Stimulated activated CD8-positive, alpha-beta memory T cell treated with anti-CD3 and anti-CD28 coated beads, Interleukin-15, amount 100 ng/mL, for 24 hours (primary cell): ENCODE results near the gene P2RX4.
A peak's percentile ranks its signal among the peaks of the same experiment; 100 is the strongest.
"Not testable (repeated sequence)": the region's sequence is repeated elsewhere in the genome, so short reads cannot be mapped to it uniquely, and the experiment has no call there.

Source experiments
- DNase-seq: peaks from one replicate; pipeline ENCODE4 v3.0.0-alpha.2; 2020; ENCODE audit warnings: low read depth

Gene P2RX4

GRCh38 chr12:121209624-121210572 lies at the start of gene P2RX4:
P2RX4 (plus strand) TSS chr12:121210129; CDS start chr12:121210165, 36 bp downstream.
- DNase-seq, result peak; percentile 65

GRCh38 chr12:121162384-121162783 lies 47.5 kb upstream of the P2RX4 start:
- no peak for DNase-seq

- DNase-seq, result no peak
These were observed 46.9 kb upstream of the P2RX4 start for GRCh38 chr12:121162985-121163384.

- DNase-seq, result not testable (repeated sequence)
These were observed 45.1 kb upstream of the P2RX4 start for GRCh38 chr12:121164839-121165238.

- no peak for DNase-seq
These were observed 44.6 kb upstream of the P2RX4 start for GRCh38 chr12:121165316-121165715.

GRCh38 chr12:121166356-121166755 lies 43.6 kb upstream of the P2RX4 start:
- no peak for DNase-seq

- DNase-seq, result no peak
These were observed 42.6 kb upstream of the P2RX4 start for GRCh38 chr12:121167232-121167820.

GRCh38 chr12:121167951-121168350 lies 42.0 kb upstream of the P2RX4 start:
- no peak for DNase-seq

GRCh38 chr12:121170151-121170550 lies 39.8 kb upstream of the P2RX4 start:
- DNase-seq, result no peak

- DNase-seq, result no peak
These were observed 39.2 kb upstream of the P2RX4 start for GRCh38 chr12:121170611-121171260.

GRCh38 chr12:121172145-121172544 lies 37.8 kb upstream of the P2RX4 start:
- DNase-seq, result no peak

GRCh38 chr12:121175383-121176119 lies 34.4 kb upstream of the P2RX4 start:
- DNase-seq, result no peak

- no peak for DNase-seq
These were observed 33.0 kb upstream of the P2RX4 start for GRCh38 chr12:121176826-121177529.

- DNase-seq, result no peak
These were observed 28.7 kb upstream of the P2RX4 start for GRCh38 chr12:121181181-121181580.

- DNase-seq, result no peak
These were observed 27.6 kb upstream of the P2RX4 start for GRCh38 chr12:121182222-121182893.

- DNase-seq, result no peak
These were observed 25.5 kb upstream of the P2RX4 start for GRCh38 chr12:121184425-121184824.

- no peak for DNase-seq
These were observed 24.7 kb upstream of the P2RX4 start for GRCh38 chr12:121184984-121185889.

- DNase-seq, result no peak
These were observed 23.1 kb upstream of the P2RX4 start for GRCh38 chr12:121186826-121187225.

GRCh38 chr12:121187501-121187900 lies 22.4 kb upstream of the P2RX4 start:
- DNase-seq, result no peak

- no peak for DNase-seq
These were observed 21.7 kb upstream of the P2RX4 start for GRCh38 chr12:121188227-121188626.
